ENCODE results near the gene S100A10. TPM values are rescaled to one million over a fixed set of nuclear protein-coding genes. Genes with fewer than 3 reads are reported as not detected.

Gene S100A10
- total RNA-seq, 6 experiments from 2014 or later, result 390 to 518 (median 442) TPM

DNA sequence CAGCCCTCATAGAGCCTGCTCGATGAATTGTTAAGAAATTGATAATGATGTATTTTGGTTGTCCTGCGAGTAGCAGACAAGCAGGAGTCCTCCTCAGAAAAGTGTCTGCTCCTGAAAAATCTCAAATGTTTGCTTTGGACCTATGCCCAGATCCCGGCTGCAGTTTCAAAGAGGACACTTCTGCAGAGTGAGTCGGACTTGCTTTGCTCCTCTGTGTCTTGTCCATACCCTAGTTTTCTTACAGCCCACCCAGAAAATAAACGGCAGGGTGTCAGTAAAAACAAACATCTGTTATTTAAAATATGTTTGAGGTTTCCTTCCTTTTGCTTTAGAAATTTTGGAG, 2.8 kb downstream of the S100A10 start:
- peak overlapping the region; percentile 99 for H3K27ac Mint-ChIP-seq
- TF ChIP-seq, protein P1, sequence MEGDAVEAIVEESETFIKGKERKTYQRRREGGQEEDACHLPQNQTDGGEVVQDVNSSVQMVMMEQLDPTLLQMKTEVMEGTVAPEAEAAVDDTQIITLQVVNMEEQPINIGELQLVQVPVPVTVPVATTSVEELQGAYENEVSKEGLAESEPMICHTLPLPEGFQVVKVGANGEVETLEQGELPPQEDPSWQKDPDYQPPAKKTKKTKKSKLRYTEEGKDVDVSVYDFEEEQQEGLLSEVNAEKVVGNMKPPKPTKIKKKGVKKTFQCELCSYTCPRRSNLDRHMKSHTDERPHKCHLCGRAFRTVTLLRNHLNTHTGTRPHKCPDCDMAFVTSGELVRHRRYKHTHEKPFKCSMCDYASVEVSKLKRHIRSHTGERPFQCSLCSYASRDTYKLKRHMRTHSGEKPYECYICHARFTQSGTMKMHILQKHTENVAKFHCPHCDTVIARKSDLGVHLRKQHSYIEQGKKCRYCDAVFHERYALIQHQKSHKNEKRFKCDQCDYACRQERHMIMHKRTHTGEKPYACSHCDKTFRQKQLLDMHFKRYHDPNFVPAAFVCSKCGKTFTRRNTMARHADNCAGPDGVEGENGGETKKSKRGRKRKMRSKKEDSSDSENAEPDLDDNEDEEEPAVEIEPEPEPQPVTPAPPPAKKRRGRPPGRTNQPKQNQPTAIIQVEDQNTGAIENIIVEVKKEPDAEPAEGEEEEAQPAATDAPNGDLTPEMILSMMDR (IDR thresholded peaks at IDR 0.05), result no peak
- H3K36me3 Mint-ChIP-seq (ENCODE audit: low read depth), result peaks cover 27% of the 10 kb centered on the region
- peak overlapping the region; percentile 99 for H3K4me3 Mint-ChIP-seq
- H3K9me3 Mint-ChIP-seq, result no peaks in the 10 kb centered on the region
- H3K4me1 Mint-ChIP-seq (ENCODE audit: low read depth), result peaks cover 85% of the 10 kb centered on the region
- peaks cover 5% of the 10 kb centered on the region; the same call in 1 of the 2 replicates for H3K27me3 Mint-ChIP-seq (ENCODE audit: insufficient read depth)
- peak; percentile 77 for DNase-seq

DNA sequence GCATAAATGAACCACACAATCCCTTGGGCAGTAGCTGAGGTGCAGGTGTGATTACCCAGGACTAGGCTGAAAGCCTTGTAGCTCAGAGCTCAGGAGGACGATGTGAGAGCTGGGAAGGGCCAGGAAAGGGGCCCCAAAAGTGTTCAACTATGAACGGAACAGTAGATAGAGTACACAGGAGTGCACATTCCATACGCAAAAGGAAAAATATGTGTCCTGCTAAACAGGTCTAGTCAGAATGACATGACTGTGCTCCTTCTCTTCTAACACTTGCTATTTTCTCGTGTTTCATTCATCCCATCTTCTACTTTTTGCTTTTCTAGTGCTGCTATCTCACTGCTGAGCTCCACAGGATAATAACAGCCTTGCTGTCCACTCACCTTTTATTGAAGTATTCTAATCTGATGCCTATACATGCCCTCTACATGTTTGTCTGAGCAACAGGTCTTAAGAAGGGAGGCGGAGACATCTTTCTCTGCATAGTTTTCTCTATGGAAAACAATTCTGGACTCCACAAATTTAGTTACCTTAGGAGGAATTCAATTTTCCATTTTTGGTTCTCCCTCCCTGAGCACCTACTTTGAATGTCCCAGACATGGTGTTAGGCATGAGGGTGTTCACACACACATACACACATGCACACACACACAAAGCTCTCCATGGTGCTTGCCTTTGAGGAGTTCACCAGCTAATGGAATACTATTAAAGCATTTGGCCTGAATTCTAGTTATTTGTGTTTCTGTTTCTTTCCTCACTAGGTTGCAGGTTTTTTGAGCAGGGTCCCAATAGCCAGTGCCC, 3.4 kb downstream of the S100A10 start:
- peak overlapping the region; percentile 99 for H3K4me3 Mint-ChIP-seq
- H3K27me3 Mint-ChIP-seq (ENCODE audit: insufficient read depth), result peaks cover 5% of the 10 kb centered on the region; the same call in 1 of the 2 replicates
- TF ChIP-seq, protein P1 (IDR thresholded peaks at IDR 0.05), result no peak
- H3K27ac Mint-ChIP-seq, result peak overlapping the region; percentile 99
- H3K4me1 Mint-ChIP-seq (ENCODE audit: low read depth), result peaks cover 81% of the 10 kb centered on the region
- H3K9me3 Mint-ChIP-seq, result no peaks in the 10 kb centered on the region
- peaks cover 32% of the 10 kb centered on the region for H3K36me3 Mint-ChIP-seq (ENCODE audit: low read depth)
- DNase-seq, result peak; percentile 23

DNA sequence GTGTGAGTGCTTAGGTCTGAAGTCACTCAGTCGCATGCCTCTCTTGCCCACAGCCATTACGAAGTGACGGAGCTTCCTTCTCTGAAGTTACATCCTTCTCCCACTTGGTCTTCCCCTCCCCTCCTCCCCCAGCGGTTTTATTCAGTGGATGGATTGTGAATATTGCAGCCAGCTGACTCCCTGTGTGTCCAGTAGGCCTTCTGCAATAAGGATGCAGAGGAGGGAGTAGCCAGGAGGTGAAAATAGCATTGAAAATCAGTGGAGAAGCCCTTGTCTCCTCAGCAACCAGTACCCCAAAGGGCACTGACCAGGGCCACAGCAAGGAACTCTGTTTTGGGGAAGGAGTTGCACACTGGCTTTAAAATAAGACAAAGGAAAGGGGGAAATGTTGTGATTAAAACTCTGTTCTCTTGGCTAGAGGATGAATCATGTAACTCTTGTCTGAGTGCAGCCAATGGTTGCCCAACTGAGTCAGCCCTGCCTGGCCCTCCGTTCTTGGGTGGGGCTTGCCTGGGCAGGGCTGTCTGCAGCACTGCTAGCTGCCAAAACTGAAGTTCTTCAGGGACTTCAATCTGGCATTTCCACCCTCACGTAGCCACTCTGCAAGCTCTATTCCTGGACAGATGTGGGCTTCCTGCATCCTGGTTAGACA, 4.3 kb downstream of the S100A10 start:
- peak overlapping the region; percentile 99 for H3K27ac Mint-ChIP-seq

DNA sequence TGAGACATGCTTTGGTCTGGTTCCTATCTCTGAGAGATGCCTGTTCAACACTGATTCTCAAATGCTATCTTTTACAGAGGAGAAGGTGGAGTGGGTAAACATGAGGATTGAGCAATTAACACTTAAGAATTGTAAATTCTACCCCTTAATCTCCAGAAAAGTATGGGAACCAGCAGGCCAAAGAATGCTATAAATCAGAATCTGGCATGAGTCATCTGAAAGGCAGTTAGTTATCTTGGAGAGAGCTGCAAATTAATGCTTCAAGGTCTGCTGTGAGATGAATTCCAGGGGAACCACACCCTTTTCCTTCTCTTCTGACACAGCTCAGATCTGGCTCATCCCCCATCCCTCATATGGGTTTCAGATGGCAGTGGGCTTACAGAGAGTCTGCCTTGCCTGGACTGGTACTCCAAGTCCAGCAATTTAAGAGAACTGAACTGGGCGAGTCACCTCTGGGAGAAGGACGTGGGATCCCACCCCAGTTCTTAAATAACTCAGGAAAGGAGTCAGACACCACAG, 5.2 kb downstream of the S100A10 start:
- DNase-seq, result peak; percentile 77
- TF ChIP-seq, protein P1 (IDR thresholded peaks at IDR 0.05), result no peak
- Mint-ChIP-seq H3K27me3 (ENCODE audit: insufficient read depth) (peaks cover 5% of the 10 kb centered on the region; the same call in 1 of the 2 replicates), H3K9me3 (no peaks in the 10 kb centered on the region), H3K27ac (peak overlapping the region; percentile 99), H3K36me3 (ENCODE audit: low read depth) (peaks cover 49% of the 10 kb centered on the region), H3K4me3 (peak overlapping the region; percentile 99), H3K4me1 (ENCODE audit: low read depth) (peaks cover 74% of the 10 kb centered on the region)

More for the DNA sequence above, 4.3 kb downstream of the S100A10 start:
- peaks cover 78% of the 10 kb centered on the region for H3K4me1 Mint-ChIP-seq (ENCODE audit: low read depth)
- H3K36me3 Mint-ChIP-seq (ENCODE audit: low read depth), result peaks cover 41% of the 10 kb centered on the region
- peak; percentile 85 for DNase-seq
- H3K27me3 Mint-ChIP-seq (ENCODE audit: insufficient read depth), result peaks cover 5% of the 10 kb centered on the region; the same call in 1 of the 2 replicates
- no peaks in the 10 kb centered on the region for H3K9me3 Mint-ChIP-seq
- peak overlapping the region; percentile 99 for H3K4me3 Mint-ChIP-seq
- TF ChIP-seq, protein P1 (IDR thresholded peaks at IDR 0.05), result no peak

DNA sequence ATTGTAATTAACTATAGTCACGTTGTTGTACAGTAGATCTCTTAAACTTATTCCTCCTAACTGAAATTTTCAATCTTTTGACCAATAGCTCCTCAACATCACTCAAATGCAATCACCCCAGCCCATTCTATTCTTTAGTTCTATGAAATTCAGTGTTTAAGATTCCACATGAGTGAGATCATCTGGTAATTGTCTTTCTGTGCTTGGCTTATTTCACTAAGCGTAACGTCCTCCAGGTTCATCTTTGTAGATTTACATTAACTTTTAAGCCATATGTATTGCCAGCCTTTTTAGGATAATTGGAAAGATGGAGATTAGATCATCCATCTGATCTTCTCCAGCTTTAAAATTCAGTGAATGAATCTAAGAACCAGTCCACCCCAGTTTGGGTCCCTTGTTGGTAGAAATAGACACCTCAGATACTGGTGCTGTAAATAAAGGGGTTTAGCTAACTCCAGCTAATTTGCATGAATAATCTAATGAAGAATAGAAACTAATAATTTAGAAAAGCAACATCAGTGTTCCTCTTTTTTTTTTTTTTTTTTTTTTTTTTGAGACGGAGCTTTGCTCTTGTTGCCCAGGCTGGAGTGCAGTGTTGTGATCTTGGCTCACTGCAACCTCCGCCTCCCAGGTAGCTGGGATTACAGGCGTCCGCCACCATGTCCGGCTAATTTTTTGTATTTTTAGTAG, 7.0 kb downstream of the S100A10 start:
- no peak for DNase-seq
- Mint-ChIP-seq H3K36me3 (ENCODE audit: low read depth) (peaks cover 46% of the 10 kb centered on the region), H3K9me3 (no peaks in the 10 kb centered on the region), H3K4me3 (peak overlapping the region; percentile 0; the same call in 1 of the 2 replicates), H3K27me3 (ENCODE audit: insufficient read depth) (peaks cover 2% of the 10 kb centered on the region), H3K27ac (no peak overlapping the region), H3K4me1 (ENCODE audit: low read depth) (peaks cover 75% of the 10 kb centered on the region)
- TF ChIP-seq, protein P1 (IDR thresholded peaks at IDR 0.05), result no peak

All from HFFc6 (cell line).